GM21515 (cell line): ENCODE measurements around the gene KRTAP10-4.
"Not testable (repeated sequence)": the region's sequence is repeated elsewhere in the genome, so short reads cannot be mapped to it uniquely, and the experiment has no call there.

ENCODE experiments used
- ATAC-seq: cut with Tn5 transposase; IDR thresholded peaks from one replicate; pipeline ENCODE4 v1.9.1; 2021; ENCODE audit not compliant: unreplicated experiment

KRTAP10-4 gene

GRCh38 chr21:44578371-44579055, 5.0 kb downstream of the KRTAP10-4 start:
- ATAC-seq: no peak

- ATAC-seq: no peak
Measured at GRCh38 chr21:44579056-44579832, 5.7 kb downstream of the KRTAP10-4 start.

- no peak for ATAC-seq
Measured at GRCh38 chr21:44579833-44580144, 6.3 kb downstream of the KRTAP10-4 start.

- ATAC-seq: not testable (repeated sequence)
Measured at GRCh38 chr21:44580231-44580821, 6.8 kb downstream of the KRTAP10-4 start, which contains the start of gene KRTAP10-5. Gene KRTAP10-5 (minus strand): TSS chr21:44580604. CDS start chr21:44580578, 26 bp downstream.

GRCh38 chr21:44581158-44581557, 7.6 kb downstream of the KRTAP10-4 start:
- ATAC-seq: no peak

GRCh38 chr21:44582055-44582454, 8.5 kb downstream of the KRTAP10-4 start:
- no peak for ATAC-seq

- ATAC-seq: no peak
Measured at GRCh38 chr21:44583089-44583799, 9.7 kb downstream of the KRTAP10-4 start.

- ATAC-seq: no peak
Measured at GRCh38 chr21:44583800-44584147, 10.2 kb downstream of the KRTAP10-4 start.

GRCh38 chr21:44585892-44586291, 12.4 kb downstream of the KRTAP10-4 start:
- no peak for ATAC-seq

GRCh38 chr21:44589094-44589493, 15.6 kb downstream of the KRTAP10-4 start:
- ATAC-seq: no peak

GRCh38 chr21:44589586-44590305, 16.2 kb downstream of the KRTAP10-4 start:
- no peak for ATAC-seq

- ATAC-seq: no peak
Measured at GRCh38 chr21:44590311-44590721, 16.8 kb downstream of the KRTAP10-4 start.

- ATAC-seq: not testable (repeated sequence)
Measured at GRCh38 chr21:44590897-44591800, 17.6 kb downstream of the KRTAP10-4 start.

GRCh38 chr21:44591801-44592130, 18.2 kb downstream of the KRTAP10-4 start:
- ATAC-seq: not testable (repeated sequence)

GRCh38 chr21:44592446-44593311, 19.1 kb downstream of the KRTAP10-4 start, which contains the start of gene KRTAP10-6:
Gene KRTAP10-6 (minus strand): TSS chr21:44592505. CDS start chr21:44592484, 21 bp downstream.
- no peak for ATAC-seq

- no peak for ATAC-seq
Measured at GRCh38 chr21:44593598-44594405, 20.3 kb downstream of the KRTAP10-4 start.

- no peak for ATAC-seq
Measured at GRCh38 chr21:44594406-44594916, 20.9 kb downstream of the KRTAP10-4 start.

- ATAC-seq: no peak
Measured at GRCh38 chr21:44595524-44595923, 22.0 kb downstream of the KRTAP10-4 start.
